Ascending aorta (tissue), 2 donors: ENCODE data around the gene SHISAL1. TPM values are rescaled to one million over a fixed set of nuclear protein-coding genes. Genes with fewer than 3 reads are reported as not detected.

ENCODE experiments used
- DNase-seq, 2 donors: peaks; one replicate each; pipeline ENCODE4 v3.0.0-alpha.2; 2019; ENCODE audit warnings: low spot score in 2 of 2
- H3K27ac ChIP-seq, 2 donors: fragments of 200-600 bp; sonication (generic); one replicate each; pipeline ENCODE4 v1.5.1; 2016 to 2017; ENCODE audit warnings: mild to moderate bottlenecking in 1 of 2
- H3K27me3 ChIP-seq: fragments of 200-600 bp; sonication (generic); one replicate; pipeline ENCODE4 v1.5.1; 2017
- H3K36me3 ChIP-seq, 2 donors: fragments of 200-600 bp; sonication (generic); one replicate each; pipeline ENCODE4 v1.5.1; 2016
- H3K4me1 ChIP-seq, 2 donors: fragments of 200-600 bp; sonication (generic); one replicate each; pipeline ENCODE4 v1.5.1; 2016 to 2017; ENCODE audit warnings: mild to moderate bottlenecking in 1 of 2
- H3K4me3 ChIP-seq, 2 donors: fragments of 200-600 bp; sonication (generic); one replicate each; pipeline ENCODE4 v1.5.1; 2016 to 2017; ENCODE audit warnings: mild to moderate bottlenecking in 1 of 2
- H3K9me3 ChIP-seq, 2 donors: fragments of 200-600 bp; sonication (generic); one replicate each; pipeline ENCODE4 v1.5.1; 2016
- CTCF ChIP-seq, 3 experiments: fragments of 200-600 bp in 2 of 3; fragments of 450-650 bp in 1 of 3; sonication (generic) in 2 of 3; IDR thresholded peaks; one replicate each; pipeline ENCODE4 v1.5.1; 2016 to 2019; ENCODE audit warnings: antibody characterized with exemption in 3 of 3, mild to moderate bottlenecking in 1 of 3, moderate library complexity in 1 of 3
- intact Hi-C: fragments of 100-400 bp; cut with DNase I; formaldehyde crosslinking; loops from one replicate; pipeline ENCODE4 v1.15.1; 2023
- total RNA-seq: library from RNA; depleted of rRNA; stranded (reverse); fragments of >200 nt; gene quantifications from one replicate; pipeline ENCODE4 v1.1.0, GENCODE V29; 2016

The SHISAL1 gene
- total RNA-seq, 1 donor from 2014 or later = 1.6 TPM

GRCh38 chr22:44231233-44231632, 81.5 kb downstream of the SHISAL1 start:
- Histone ChIP-seq H3K4me1 (no peaks in the 10 kb centered on the region), H3K27ac (no peak overlapping the region), H3K4me3 (no peak overlapping the region), H3K9me3 (peaks cover 0 to 14% of the 10 kb centered on the region in 2 donors), H3K36me3 (no peaks in the 10 kb centered on the region), H3K27me3 (no peaks in the 10 kb centered on the region)
- DNase-seq = no peak
- intact Hi-C loops = no loop called here
- TF ChIP-seq CTCF (IDR thresholded peaks at IDR 0.05) = no peak

DNA sequence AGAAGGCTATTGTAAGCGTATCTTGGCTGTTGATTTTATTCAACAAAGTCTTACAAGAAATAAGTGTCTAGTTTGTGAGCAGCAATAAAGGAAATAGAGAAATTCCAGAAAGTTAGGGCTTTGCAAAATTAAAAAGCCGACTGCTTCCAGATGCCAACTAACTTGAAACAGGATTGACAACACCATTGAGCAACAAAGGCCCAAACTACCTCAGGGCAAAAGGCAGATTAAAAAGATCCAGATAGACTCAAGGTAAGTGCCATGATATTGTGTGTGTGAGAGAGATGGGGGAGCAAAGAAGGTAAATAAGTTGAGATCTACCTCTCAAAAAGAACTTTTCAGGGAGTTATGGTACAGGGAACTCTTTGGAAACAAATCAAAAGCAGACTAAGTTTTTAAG, 82.9 kb downstream of the SHISAL1 start:
- intact Hi-C loops = no loop called here
- no peaks in the 10 kb centered on the region for H3K27me3 ChIP-seq
- DNase-seq = no peak
- no peak overlapping the region for H3K27ac ChIP-seq
- H3K4me3 ChIP-seq = no peak overlapping the region
- peaks cover 0 to 14% of the 10 kb centered on the region in 2 donors for H3K9me3 ChIP-seq
- H3K4me1 ChIP-seq = no peaks in the 10 kb centered on the region
- no peaks in the 10 kb centered on the region for H3K36me3 ChIP-seq
- no peak for TF ChIP-seq CTCF (IDR thresholded peaks at IDR 0.05)

DNA sequence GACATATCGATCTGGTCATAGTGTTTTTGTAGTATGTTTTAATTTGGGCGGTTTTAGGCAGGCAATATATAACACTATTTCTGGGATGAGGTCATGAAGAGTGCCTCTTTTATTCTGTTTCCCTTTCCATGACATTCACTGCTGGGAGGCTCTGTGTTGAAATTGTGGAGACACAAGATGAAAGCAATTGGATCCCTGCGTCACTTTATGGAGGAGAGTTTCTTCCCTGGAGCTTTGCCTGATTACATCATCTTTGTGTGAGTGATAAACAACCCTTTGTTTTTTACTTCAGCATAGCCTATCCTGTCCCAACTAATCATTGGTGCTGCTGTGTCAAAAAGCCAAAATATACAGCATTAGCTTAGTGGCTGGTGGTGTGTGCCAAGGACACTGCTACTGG, 83.4 kb downstream of the SHISAL1 start:
- Histone ChIP-seq H3K27ac (no peak overlapping the region), H3K36me3 (no peaks in the 10 kb centered on the region), H3K4me1 (no peaks in the 10 kb centered on the region), H3K9me3 (peaks cover 0 to 14% of the 10 kb centered on the region in 2 donors), H3K4me3 (no peak overlapping the region), H3K27me3 (no peaks in the 10 kb centered on the region)
- DNase-seq = no peak
- TF ChIP-seq CTCF (IDR thresholded peaks at IDR 0.05) = no peak
- intact Hi-C loops = no loop called here

GRCh38 chr22:44225812-44226211, 86.9 kb downstream of the SHISAL1 start:
- H3K27ac ChIP-seq = no peak overlapping the region
- peaks cover 0 to 14% of the 10 kb centered on the region in 2 donors for H3K9me3 ChIP-seq
- intact Hi-C loops = no loop called here
- no peak overlapping the region for H3K4me3 ChIP-seq
- no peaks in the 10 kb centered on the region for H3K4me1 ChIP-seq
- TF ChIP-seq CTCF (IDR thresholded peaks at IDR 0.05) = no peak
- H3K27me3 ChIP-seq = no peaks in the 10 kb centered on the region
- no peak for DNase-seq
- H3K36me3 ChIP-seq = no peaks in the 10 kb centered on the region

DNA sequence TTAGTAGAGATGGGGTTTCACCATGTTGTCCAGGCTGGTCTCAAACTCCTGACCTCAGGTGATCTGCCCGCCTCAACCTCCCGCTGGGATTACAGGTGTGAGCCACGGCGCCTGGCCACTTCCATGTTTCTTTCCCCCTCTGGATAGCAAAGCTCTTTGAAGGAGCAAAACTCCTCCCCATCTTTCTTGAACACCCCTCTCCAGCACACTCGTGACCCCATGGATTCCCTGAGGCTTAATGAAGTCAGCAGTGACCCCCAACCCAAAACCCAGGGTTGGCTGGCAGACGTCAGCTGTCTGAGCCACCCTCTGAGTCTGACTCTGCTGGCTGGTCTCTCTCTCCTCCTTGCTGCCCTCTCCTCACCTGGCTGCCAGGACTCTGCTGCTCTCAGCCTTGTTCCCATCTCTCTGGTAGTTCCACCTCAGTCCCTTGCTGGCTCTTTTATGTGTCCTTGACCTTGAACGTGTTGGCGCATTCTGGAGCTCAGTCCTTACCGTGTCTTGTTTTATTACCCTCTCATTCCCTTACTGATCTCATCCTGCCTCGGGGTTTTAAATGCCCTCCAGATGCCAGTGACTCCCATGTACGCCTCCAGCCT, 87.6 kb downstream of the SHISAL1 start:
- Histone ChIP-seq H3K9me3 (peaks cover 0 to 14% of the 10 kb centered on the region in 2 donors), H3K27ac (no peak overlapping the region), H3K4me1 (no peaks in the 10 kb centered on the region), H3K27me3 (no peaks in the 10 kb centered on the region), H3K4me3 (no peak overlapping the region), H3K36me3 (no peaks in the 10 kb centered on the region)
- intact Hi-C loops = no loop called here
- no peak for TF ChIP-seq CTCF (IDR thresholded peaks at IDR 0.05)
- DNase-seq = no peak

GRCh38 chr22:44224166-44224565, 88.6 kb downstream of the SHISAL1 start:
- Histone ChIP-seq H3K9me3 (peaks cover 0 to 11% of the 10 kb centered on the region in 2 donors), H3K4me1 (no peaks in the 10 kb centered on the region), H3K4me3 (no peak overlapping the region), H3K27me3 (no peaks in the 10 kb centered on the region), H3K27ac (no peak overlapping the region), H3K36me3 (no peaks in the 10 kb centered on the region)
- no peak for TF ChIP-seq CTCF (IDR thresholded peaks at IDR 0.05)
- intact Hi-C loops = no loop called here
- DNase-seq = no peak
